ENCODE results near the gene PTPRK. TPM values are rescaled to one million over a fixed set of nuclear protein-coding genes. Genes with fewer than 3 reads are reported as not detected.

The PTPRK gene
- total and polyA plus RNA-seq, 10 of the 15 experiments (the other 5 are each of a cell fraction or from before 2014, with no cell fraction given), result 0.23 to 1.9 (median 0.55) TPM

DNA sequence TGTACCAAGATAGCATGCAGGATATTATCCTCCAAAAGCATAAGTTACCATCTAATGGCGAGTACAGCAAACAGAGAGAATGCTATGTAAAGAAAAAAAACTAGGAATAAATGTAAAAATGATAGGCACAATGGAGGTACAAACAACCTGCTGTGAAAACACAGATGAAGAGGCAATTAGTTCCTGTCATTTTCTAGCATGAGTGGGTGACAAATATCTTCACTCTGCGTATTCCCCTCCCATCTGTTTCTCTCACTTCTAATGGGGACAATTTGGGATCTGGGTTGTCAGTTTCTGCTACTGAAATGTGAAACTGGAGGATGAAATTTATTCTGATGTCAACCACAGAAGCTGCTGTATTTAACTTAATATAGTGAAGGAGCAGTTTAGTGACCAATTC lies 11.7 kb upstream of the PTPRK start:
- Histone ChIP-seq H3K9me3 (replicated peaks; ENCODE audit: control insufficient read depth, insufficient read depth, low read length) (no peaks in the 10 kb centered on the region), H3K27ac (ENCODE audit: control insufficient read depth, insufficient read depth) (no peak overlapping the region), H3K4me2 (ENCODE audit: control insufficient read depth, insufficient read depth) (no peak overlapping the region), H3K9ac (ENCODE audit: control insufficient read depth, insufficient read depth, low read length) (no peak overlapping the region), H4K20me1 (ENCODE audit: control insufficient read depth, insufficient read depth) (no peaks in the 10 kb centered on the region), H3K27me3 (replicated peaks in 1 of 2; ENCODE audit: control insufficient read depth in 2 of 2, insufficient read depth in 2 of 2, low read length in 1 of 2) (no peaks in the 10 kb centered on the region; a peak in 1 of 4 replicates), H3K36me3 (ENCODE audit: control insufficient read depth in 2 of 2, insufficient read depth in 2 of 2, low read length in 1 of 2) (no peaks in the 10 kb centered on the region), H3K4me3 (no peak overlapping the region), H3K79me2 (ENCODE audit: control insufficient read depth, insufficient read depth, low read length) (no peaks in the 10 kb centered on the region), H2AFZ (ENCODE audit: control insufficient read depth, low read depth, low read length) (no peak overlapping the region), H3K4me1 (ENCODE audit: control insufficient read depth, insufficient read depth, low read length) (no peaks in the 10 kb centered on the region)
- CTCF ChIA-PET, result no interaction called here
- RAD21 ChIA-PET (ENCODE audit: unreplicated experiment), result no interaction called here
- SMC1A ChIA-PET (ENCODE audit: uncharacterized antibody, unreplicated experiment), result interaction anchor here (1.0 kb wide), 1 partner anchor 10 kb away, joined by 3 read pairs; no protein-coding TSS in a partner anchor
- no peak for TF ChIP-seq ZNF384 (IDR thresholded peaks at IDR 0.05; ENCODE audit: borderline replicate concordance, low read depth, low read length)
- no peak for TF ChIP-seq EP300 (IDR thresholded peaks at IDR 0.05; ENCODE audit: borderline replicate concordance in 1 of 2, control insufficient read depth in 1 of 2, low read depth in 2 of 2, low read length in 2 of 2)
- TF ChIP-seq MXI1 (IDR thresholded peaks at IDR 0.05; ENCODE audit: low read depth, low read length), result no peak
- TF ChIP-seq STAT3 (IDR thresholded peaks at IDR 0.05; ENCODE audit: low read depth, low read length), result no peak
- no peak for TF ChIP-seq SMAD5 (IDR thresholded peaks at IDR 0.05; ENCODE audit: low read depth)
- TF ChIP-seq, protein P1, sequence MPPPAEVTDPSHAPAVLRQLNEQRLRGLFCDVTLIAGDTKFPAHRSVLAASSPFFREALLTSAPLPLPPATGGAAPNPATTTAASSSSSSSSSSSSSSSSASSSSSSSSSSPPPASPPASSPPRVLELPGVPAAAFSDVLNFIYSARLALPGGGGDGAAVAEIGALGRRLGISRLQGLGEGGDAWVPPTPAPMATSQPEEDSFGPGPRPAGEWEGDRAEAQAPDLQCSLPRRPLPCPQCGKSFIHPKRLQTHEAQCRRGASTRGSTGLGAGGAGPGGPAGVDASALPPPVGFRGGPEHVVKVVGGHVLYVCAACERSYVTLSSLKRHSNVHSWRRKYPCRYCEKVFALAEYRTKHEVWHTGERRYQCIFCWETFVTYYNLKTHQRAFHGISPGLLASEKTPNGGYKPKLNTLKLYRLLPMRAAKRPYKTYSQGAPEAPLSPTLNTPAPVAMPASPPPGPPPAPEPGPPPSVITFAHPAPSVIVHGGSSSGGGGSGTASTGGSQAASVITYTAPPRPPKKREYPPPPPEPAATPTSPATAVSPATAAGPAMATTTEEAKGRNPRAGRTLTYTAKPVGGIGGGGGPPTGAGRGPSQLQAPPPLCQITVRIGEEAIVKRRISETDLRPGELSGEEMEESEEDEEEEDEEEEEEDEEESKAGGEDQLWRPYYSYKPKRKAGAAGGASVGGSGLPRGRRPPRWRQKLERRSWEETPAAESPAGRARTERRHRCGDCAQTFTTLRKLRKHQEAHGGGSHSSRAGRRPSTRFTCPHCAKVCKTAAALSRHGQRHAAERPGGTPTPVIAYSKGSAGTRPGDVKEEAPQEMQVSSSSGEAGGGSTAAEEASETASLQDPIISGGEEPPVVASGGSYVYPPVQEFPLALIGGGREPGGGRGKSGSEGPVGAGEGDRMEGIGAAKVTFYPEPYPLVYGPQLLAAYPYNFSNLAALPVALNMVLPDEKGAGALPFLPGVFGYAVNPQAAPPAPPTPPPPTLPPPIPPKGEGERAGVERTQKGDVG (CRISPR knock-in tag; IDR thresholded peaks at IDR 0.05), result no peak
- intact Hi-C loops (cut with micrococcal nuclease; ENCODE audit: unreplicated experiment) (no loop called here), in situ Hi-C loops (cut with MboI) (no loop called here)
- ATAC-seq, result peak; percentile 31
- no peak for FAIRE-seq
- WGBS (ENCODE audit: insufficient coverage, insufficient replicate concordance, low lambda C conversion rate, missing lambda C conversion rate), result 21% methylated on average over 2 of the region's 2 CpGs
- no peak for DNase-seq (ENCODE audit: low read depth, low spot score)
- POLR2A ChIA-PET, result no interaction called here
- BruUV-seq (replicated peaks), result no TSS peak

Measured in GM12878 (cell line).